ENCODE data around the gene PARP12. TPM values are rescaled to one million over a fixed set of nuclear protein-coding genes. Genes with fewer than 3 reads are reported as not detected.

Gene PARP12
- total RNA-seq, 1 donor from 2014 or later: 54.6 TPM

DNA sequence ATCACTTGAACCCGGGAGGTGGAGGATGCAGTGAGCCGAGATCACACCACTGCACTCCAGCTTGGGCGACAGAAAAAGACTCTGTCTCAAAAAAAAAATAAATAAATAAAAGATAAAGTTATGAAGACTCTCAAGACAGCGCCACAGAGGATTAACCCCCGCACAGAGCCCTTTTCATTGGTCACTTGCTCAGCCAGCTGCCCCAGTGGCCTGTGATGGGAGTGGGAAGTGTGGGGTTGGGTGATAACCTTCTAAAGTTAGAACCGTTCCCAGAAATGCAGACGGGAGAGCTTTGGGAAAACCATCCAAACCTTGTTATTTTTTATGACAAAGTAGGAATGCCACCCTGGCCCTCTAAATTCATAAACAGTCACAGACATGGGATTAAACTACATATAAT, 57.4 kb downstream of the PARP12 start:
- DNase-seq (ENCODE audit: low spot score in 2 of 2): peak in 1 of 2 donors; percentile 30
- Histone ChIP-seq H3K36me3 (no peaks in the 10 kb centered on the region), H3K4me3 (no peak overlapping the region), H3K27me3 (no peaks in the 10 kb centered on the region), H3K27ac (no peak overlapping the region), H3K9me3 (no peaks in the 10 kb centered on the region), H3K4me1 (no peaks in the 10 kb centered on the region)
- intact Hi-C loops (cut with DNase I): no loop called here
- TF ChIP-seq, protein P1, sequence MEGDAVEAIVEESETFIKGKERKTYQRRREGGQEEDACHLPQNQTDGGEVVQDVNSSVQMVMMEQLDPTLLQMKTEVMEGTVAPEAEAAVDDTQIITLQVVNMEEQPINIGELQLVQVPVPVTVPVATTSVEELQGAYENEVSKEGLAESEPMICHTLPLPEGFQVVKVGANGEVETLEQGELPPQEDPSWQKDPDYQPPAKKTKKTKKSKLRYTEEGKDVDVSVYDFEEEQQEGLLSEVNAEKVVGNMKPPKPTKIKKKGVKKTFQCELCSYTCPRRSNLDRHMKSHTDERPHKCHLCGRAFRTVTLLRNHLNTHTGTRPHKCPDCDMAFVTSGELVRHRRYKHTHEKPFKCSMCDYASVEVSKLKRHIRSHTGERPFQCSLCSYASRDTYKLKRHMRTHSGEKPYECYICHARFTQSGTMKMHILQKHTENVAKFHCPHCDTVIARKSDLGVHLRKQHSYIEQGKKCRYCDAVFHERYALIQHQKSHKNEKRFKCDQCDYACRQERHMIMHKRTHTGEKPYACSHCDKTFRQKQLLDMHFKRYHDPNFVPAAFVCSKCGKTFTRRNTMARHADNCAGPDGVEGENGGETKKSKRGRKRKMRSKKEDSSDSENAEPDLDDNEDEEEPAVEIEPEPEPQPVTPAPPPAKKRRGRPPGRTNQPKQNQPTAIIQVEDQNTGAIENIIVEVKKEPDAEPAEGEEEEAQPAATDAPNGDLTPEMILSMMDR (IDR thresholded peaks at IDR 0.05): no peak

DNA sequence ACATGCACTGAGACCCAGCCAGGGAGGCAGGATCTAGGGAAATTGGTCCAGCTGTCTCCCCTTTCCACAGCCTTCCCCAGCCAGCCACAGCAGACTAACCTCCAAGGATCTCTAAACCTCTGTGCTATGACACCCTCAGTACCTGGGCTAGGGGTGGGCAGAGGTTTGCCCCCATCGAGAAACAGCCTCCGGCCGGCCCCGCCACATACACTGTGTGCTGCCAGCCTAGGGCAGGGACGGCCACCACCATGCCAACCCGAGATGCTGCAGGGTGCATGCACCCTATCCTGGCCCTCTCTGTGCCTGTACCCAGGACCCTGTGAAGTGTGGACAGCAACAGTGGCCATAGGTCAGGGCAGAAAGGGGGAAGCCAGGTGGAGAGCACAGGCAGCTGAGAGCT, 58.1 kb downstream of the PARP12 start:
- no peak overlapping the region for H3K27ac ChIP-seq
- H3K4me1 ChIP-seq: no peaks in the 10 kb centered on the region
- no peaks in the 10 kb centered on the region for H3K27me3 ChIP-seq
- TF ChIP-seq, protein P1 (IDR thresholded peaks at IDR 0.05): no peak
- intact Hi-C loops (cut with DNase I): loop anchor here (5.0 kb wide), 1 partner anchor 402 kb away; no protein-coding TSS in a partner anchor
- H3K9me3 ChIP-seq: no peaks in the 10 kb centered on the region
- H3K4me3 ChIP-seq: no peak overlapping the region
- no peak for DNase-seq (ENCODE audit: low spot score in 2 of 2)
- no peaks in the 10 kb centered on the region for H3K36me3 ChIP-seq

DNA sequence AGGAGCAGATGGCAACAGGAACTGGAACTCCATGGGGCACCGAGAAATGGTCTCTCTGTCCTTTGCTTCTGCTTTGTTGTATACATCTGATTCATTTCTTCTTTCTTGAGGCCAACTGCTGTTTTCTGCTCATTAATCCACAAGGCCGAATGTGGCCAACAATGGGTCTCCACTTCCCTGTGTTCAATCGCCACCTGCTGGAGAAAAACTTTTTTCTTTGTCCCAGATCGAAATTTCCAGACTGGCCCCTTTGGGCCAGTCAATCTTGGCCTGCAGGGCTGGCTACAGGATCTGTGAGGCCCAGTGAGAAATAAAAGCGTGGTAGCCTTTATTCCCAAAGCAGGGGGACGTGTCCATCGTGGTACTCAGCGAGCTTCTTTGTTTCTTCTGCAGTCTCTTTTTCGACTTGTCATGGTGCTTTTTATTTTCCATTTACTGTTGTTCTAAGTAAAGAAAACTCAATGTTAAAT, 58.8 kb downstream of the PARP12 start:
- Histone ChIP-seq H3K27me3 (no peaks in the 10 kb centered on the region), H3K9me3 (no peaks in the 10 kb centered on the region), H3K36me3 (no peaks in the 10 kb centered on the region), H3K27ac (no peak overlapping the region), H3K4me1 (no peaks in the 10 kb centered on the region), H3K4me3 (no peak overlapping the region)
- intact Hi-C loops (cut with DNase I): loop anchor here (2.0 to 5.0 kb wide), 3 partner anchors 229 to 503 kb away; no protein-coding TSS in a partner anchor
- TF ChIP-seq, protein P1 (IDR thresholded peaks at IDR 0.05): peak; percentile 18 to 41 (median 21)
- no peak for DNase-seq (ENCODE audit: low spot score in 2 of 2)

DNA sequence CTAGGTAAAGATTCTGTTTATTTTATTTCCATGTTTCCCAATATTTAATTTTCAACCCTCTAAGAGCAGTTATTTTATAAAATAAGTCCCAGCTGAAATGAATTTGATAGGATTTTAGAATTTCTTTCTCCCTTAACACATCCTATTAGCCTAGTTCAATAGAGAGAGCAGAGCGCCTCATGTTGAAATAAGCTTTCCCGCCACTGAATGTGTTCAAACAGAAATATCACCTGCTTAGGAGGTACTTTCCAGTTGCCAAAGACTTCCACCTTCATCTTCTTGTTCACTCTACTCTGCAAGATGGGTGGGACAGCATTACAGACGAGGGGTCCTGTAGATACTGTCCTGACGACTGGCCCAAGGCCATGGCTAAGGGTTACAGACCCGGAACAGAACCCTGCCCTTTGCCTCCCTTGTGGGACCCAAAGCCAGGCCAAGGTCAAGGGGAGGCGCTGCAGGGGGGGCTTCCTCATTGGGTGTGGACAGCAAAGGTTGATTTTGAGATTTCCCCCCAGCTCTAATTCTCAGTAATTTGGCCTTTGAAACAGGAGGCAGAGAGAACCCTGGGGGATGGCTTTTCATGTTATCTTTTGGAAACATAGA, 62.0 kb downstream of the PARP12 start:
- intact Hi-C loops (cut with DNase I): loop anchor here (5.0 kb wide), 1 partner anchor 398 kb away; no protein-coding TSS in a partner anchor
- Histone ChIP-seq H3K4me3 (no peak overlapping the region), H3K36me3 (no peaks in the 10 kb centered on the region), H3K27ac (no peak overlapping the region), H3K4me1 (no peaks in the 10 kb centered on the region), H3K9me3 (no peaks in the 10 kb centered on the region), H3K27me3 (no peaks in the 10 kb centered on the region)
- DNase-seq (ENCODE audit: low spot score in 2 of 2): no peak
- TF ChIP-seq, protein P1 (IDR thresholded peaks at IDR 0.05): no peak

DNA sequence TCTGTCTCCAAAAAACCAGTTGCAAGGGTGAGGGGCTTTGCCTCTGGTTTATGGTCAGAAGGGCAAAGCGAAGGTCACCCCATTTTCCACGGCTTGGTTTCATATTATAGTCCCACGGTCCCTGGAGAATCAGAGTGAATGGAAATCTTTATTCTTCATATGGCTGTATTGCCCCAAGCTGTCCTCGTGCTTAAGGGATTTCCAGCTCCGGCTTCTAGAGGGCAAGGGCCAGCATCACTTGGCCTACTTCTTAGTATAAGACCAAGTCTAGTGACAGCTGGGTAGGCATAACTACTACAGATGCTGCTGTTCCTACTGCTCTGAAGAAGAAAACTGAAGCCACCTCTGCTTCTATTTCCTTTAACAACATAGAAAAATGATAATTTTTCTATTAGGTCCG, 63.2 kb downstream of the PARP12 start:
- H3K27me3 ChIP-seq: no peaks in the 10 kb centered on the region
- intact Hi-C loops (cut with DNase I): no loop called here
- no peaks in the 10 kb centered on the region for H3K4me1 ChIP-seq

More for the DNA sequence above, 63.2 kb downstream of the PARP12 start:
- DNase-seq (ENCODE audit: low spot score in 2 of 2): no peak
- no peaks in the 10 kb centered on the region for H3K36me3 ChIP-seq
- H3K4me3 ChIP-seq: no peak overlapping the region
- H3K9me3 ChIP-seq: no peaks in the 10 kb centered on the region
- no peak overlapping the region for H3K27ac ChIP-seq
- TF ChIP-seq, protein P1 (IDR thresholded peaks at IDR 0.05): no peak
